ENCODE data around the gene TBCD.
A peak's percentile ranks its signal among the peaks of the same experiment; 100 is the strongest.
"Not testable (repeated sequence)": the region's sequence is repeated elsewhere in the genome, so short reads cannot be mapped to it uniquely, and the experiment has no call there.

Gene TBCD

DNA sequence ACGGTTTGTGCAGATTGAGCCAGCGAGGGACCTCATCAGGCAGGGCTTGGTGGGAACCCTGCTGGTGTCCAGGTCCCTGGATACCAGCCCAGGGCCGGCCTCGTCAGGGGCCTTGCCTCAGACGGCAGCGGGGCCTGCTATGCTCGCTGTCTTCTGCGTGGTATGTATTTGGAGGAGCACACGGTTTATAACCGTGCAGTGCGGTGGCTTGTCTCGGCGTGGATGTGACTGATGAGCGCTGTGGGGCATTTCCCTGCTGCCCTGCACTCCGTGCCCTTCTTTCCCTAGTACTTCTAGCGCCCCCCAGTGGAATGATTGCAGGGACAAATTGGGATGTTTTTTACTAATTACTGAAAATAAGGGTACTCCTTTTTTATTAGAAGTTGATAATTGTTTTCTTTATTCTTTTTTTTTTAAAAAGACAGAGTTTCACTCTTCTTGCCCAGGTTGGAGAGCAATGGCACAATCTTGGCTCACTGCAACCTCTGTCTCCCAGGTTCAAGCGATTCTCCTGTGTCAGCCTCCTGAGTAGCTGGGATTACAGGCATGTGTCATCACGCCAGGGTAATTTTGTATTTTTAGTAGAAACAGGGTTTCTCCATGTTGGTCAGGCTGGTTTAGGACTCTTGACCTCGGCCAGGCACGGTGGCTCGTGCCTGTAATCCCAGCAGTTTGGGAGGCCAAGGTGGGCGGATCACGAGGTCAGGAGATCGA lies 15.3 kb downstream of the TBCD start:
- in situ Hi-C loops (cut with MboI; ENCODE audit: low sequenced_read_pairs, unreplicated experiment): loop anchor here (25.0 kb wide), 1 partner anchor 105 kb away; no protein-coding TSS in a partner anchor
- TF ChIP-seq, protein P1, sequence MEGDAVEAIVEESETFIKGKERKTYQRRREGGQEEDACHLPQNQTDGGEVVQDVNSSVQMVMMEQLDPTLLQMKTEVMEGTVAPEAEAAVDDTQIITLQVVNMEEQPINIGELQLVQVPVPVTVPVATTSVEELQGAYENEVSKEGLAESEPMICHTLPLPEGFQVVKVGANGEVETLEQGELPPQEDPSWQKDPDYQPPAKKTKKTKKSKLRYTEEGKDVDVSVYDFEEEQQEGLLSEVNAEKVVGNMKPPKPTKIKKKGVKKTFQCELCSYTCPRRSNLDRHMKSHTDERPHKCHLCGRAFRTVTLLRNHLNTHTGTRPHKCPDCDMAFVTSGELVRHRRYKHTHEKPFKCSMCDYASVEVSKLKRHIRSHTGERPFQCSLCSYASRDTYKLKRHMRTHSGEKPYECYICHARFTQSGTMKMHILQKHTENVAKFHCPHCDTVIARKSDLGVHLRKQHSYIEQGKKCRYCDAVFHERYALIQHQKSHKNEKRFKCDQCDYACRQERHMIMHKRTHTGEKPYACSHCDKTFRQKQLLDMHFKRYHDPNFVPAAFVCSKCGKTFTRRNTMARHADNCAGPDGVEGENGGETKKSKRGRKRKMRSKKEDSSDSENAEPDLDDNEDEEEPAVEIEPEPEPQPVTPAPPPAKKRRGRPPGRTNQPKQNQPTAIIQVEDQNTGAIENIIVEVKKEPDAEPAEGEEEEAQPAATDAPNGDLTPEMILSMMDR (IDR thresholded peaks at IDR 0.05; ENCODE audit: borderline replicate concordance, control extremely low read depth, extremely low read depth, insufficient read depth, missing control alignments): peak; percentile 57
- DNase-seq (ENCODE audit: low spot score): peak; percentile 70

GRCh38 chr17:82769041-82769440 lies 17.2 kb downstream of the TBCD start:
- no peak for DNase-seq (ENCODE audit: low spot score)
- TF ChIP-seq, protein P1 (IDR thresholded peaks at IDR 0.05; ENCODE audit: borderline replicate concordance, control extremely low read depth, extremely low read depth, insufficient read depth, missing control alignments): no peak
- in situ Hi-C loops (cut with MboI; ENCODE audit: low sequenced_read_pairs, unreplicated experiment): loop anchor here (25.0 kb wide), 1 partner anchor 107 kb away; no protein-coding TSS in a partner anchor

GRCh38 chr17:82772026-82772425 lies 20.2 kb downstream of the TBCD start:
- in situ Hi-C loops (cut with MboI; ENCODE audit: low sequenced_read_pairs, unreplicated experiment): loop anchor here (25.0 kb wide), 1 partner anchor 110 kb away; no protein-coding TSS in a partner anchor
- no peak for DNase-seq (ENCODE audit: low spot score)
- TF ChIP-seq, protein P1 (IDR thresholded peaks at IDR 0.05; ENCODE audit: borderline replicate concordance, control extremely low read depth, extremely low read depth, insufficient read depth, missing control alignments): no peak

DNA sequence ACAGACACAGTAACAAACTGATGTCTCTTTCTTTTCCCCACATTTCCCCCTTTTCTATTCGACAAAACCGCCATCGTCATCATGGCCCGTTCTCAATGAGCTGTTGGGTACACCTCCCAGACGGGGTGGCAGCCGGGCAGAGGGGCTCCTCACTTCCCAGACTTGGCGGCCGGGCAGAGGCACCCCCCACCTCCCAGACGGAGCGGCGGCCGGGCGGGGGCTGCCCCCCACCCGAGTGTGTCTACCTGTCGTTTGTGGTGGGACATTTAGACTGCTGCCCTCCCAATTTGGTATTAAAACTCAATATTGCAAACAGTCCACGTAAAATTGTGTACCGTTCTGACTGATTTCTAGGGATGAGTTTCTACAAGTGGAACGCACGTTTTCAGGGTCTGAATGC lies 22.6 kb downstream of the TBCD start:
- in situ Hi-C loops (cut with MboI; ENCODE audit: low sequenced_read_pairs, unreplicated experiment): loop anchor here (25.0 kb wide), 1 partner anchor 112 kb away; no protein-coding TSS in a partner anchor
- not testable (repeated sequence) for DNase-seq (ENCODE audit: low spot score)

- TF ChIP-seq, protein P1 (IDR thresholded peaks at IDR 0.05; ENCODE audit: borderline replicate concordance, control extremely low read depth, extremely low read depth, insufficient read depth, missing control alignments): peak; percentile 70
- in situ Hi-C loops (cut with MboI; ENCODE audit: low sequenced_read_pairs, unreplicated experiment): no loop called here
- DNase-seq (ENCODE audit: low spot score): peak; percentile 66
Observed at GRCh38 chr17:82775001-82775823, 23.3 kb downstream of the TBCD start.

GRCh38 chr17:82776454-82776853 lies 24.6 kb downstream of the TBCD start:
- in situ Hi-C loops (cut with MboI; ENCODE audit: low sequenced_read_pairs, unreplicated experiment): no loop called here
- DNase-seq (ENCODE audit: low spot score): no peak
- TF ChIP-seq, protein P1 (IDR thresholded peaks at IDR 0.05; ENCODE audit: borderline replicate concordance, control extremely low read depth, extremely low read depth, insufficient read depth, missing control alignments): no peak

GRCh38 chr17:82777778-82778375 lies 26.0 kb downstream of the TBCD start:
- in situ Hi-C loops (cut with MboI; ENCODE audit: low sequenced_read_pairs, unreplicated experiment): not testable (repeated sequence)

More at GRCh38 chr17:82777778-82778375, 26.0 kb downstream of the TBCD start:
- DNase-seq (ENCODE audit: low spot score): not testable (repeated sequence)

Measured in GM13976 (cell line).